Activated CD8-positive, alpha-beta memory T cell treated with anti-CD3 and anti-CD28 coated beads, Interleukin-2, amount 50 U/mL, for 1 hour (primary cell): ENCODE measurements around the gene MEGF11.
A peak's percentile ranks its signal among the peaks of the same experiment; 100 is the strongest.

Experiments used
- DNase-seq: peaks from one replicate; pipeline ENCODE4 v3.0.0-alpha.2; 2020; ENCODE audit errors: extremely low read depth

MEGF11 gene

DNA sequence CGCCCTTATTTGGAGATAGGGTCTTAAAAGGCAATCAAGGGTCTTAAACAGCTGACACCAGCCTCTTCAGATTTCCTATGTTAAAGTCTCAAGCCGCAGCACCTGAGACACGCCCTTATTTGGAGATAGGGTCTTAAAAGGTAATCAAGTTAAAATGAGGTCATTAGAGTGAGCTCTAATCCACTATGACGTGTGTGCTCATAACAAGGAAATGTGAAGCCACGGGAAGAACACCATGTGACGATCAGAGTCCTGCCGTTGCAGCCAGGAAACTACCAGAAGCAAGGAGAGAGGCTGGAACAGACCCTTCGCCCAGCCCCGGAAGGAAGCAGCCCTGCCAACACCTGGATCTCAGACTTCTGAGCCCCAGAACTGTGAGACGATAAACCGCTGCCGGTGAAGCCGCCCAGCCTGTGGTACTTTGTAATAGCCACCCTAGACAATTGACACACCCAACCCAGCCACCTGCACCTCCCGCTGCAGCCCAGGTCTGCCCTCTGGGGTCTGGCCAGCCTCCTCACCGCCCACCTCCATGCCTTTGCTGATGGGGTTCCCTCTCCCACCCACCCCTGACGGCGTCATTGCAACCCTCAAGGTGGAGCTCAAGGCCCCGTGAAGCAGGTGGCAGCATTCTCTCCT lies 137.9 kb downstream of the MEGF11 start:
- DNase-seq = peak; percentile 22

DNA sequence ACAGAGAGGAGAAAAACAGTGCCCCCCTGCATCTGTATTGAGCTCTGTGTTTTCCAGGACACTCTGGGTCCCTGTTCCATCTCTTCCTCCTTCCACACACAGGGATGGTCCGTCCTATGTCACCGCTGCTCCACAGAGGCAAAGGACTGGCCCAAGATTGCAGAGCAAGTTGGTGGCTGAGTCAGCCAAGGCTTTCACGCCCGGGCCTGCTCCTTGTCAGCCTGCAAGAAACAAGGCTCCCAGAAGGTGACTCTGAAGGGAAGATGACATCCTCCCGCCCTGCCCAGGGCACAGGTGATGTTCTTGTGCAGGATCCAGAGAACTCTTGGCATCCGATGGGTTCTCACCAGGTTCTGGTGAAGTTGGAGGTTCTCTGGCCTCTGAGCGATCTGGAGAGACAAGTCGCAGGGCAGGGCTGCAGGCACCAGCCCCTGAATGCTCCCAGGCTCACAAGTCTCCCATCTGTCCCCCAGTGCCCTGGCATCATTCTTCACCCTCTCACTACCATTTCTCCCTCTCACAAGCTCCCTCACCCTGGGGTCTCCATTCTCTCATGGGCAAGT lies 138.6 kb downstream of the MEGF11 start:
- DNase-seq = no peak

DNA sequence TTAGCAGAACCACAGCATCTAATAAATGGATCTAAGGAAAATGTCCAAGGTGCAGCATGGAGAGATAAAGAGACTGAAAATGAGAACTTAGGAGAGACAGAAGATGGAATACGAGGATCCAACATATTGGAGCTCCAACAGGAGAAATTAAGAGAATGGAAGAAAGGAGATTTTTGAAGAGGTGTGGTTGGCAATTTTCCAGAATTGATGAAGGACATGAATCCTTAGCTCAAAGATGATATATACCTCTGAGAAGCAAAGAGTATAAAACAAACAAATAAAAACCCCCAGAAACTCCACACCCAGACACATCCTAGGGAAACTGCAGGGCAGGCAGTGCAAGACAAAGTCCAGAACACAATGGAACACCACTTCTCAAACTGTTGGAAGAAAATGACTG lies 141.2 kb downstream of the MEGF11 start:
- no peak for DNase-seq

- DNase-seq = no peak
Observed at GRCh38 chr15:66111363-66111762, 142.2 kb downstream of the MEGF11 start.

DNA sequence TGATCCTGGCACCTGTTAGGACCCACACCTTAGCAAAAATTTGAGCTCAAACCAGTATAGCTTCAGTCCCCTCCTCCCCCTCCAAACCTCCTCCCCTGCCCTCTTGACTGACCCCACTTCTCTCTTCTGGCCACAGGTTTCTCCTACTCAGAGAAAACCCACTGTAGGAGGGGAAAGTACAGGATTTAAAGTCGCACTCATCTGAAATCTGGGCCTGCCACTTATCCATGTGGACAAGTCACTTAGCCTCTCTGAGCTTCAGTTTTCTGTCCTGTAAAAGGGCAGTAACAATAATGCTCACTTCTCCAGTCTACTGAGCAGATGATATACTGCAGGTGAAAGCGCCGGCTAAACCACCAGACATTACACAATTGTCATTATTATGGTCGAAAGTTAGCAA lies 142.7 kb downstream of the MEGF11 start:
- no peak for DNase-seq

DNA sequence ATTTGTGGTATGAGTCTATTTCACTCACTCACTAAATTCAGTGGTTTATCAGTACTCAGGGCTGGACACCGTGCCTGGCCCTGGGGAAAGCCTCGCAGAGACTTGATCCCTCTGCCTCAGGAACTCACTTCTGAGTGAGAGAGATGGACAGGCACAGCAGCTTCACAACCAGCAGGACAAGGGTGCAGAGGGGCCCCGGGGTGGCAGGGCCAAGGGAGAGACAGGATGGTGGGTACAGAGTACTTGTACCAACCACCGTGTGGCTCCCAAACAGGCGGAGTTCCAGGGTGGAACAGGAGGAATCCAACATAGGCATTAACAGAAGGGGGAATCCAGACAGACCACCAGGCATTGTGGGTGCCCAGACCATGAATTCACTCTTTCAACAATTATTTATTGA lies 143.7 kb downstream of the MEGF11 start:
- DNase-seq = no peak

GRCh38 chr15:66108483-66109265 lies 144.9 kb downstream of the MEGF11 start:
- no peak for DNase-seq

DNA sequence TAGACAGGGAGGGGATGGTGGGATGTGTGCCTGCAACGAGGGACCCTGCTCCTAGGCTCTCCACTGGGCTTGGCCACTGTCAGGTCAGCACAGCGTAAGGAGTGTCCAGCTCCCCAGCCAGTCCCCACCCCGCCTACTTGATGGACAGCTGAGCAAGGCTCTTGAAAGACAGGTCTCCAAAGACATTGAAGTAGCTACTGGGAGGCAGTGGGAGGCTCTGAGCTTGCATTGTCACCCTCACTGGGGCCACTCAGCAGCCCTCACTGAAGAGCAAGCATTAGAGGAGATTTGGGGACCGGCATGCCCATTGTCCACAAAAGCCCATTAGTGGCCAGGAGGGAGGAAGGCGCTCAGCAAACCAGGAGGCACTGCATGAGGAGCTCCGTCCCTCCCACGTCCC lies 146.5 kb downstream of the MEGF11 start:
- no peak for DNase-seq

DNA sequence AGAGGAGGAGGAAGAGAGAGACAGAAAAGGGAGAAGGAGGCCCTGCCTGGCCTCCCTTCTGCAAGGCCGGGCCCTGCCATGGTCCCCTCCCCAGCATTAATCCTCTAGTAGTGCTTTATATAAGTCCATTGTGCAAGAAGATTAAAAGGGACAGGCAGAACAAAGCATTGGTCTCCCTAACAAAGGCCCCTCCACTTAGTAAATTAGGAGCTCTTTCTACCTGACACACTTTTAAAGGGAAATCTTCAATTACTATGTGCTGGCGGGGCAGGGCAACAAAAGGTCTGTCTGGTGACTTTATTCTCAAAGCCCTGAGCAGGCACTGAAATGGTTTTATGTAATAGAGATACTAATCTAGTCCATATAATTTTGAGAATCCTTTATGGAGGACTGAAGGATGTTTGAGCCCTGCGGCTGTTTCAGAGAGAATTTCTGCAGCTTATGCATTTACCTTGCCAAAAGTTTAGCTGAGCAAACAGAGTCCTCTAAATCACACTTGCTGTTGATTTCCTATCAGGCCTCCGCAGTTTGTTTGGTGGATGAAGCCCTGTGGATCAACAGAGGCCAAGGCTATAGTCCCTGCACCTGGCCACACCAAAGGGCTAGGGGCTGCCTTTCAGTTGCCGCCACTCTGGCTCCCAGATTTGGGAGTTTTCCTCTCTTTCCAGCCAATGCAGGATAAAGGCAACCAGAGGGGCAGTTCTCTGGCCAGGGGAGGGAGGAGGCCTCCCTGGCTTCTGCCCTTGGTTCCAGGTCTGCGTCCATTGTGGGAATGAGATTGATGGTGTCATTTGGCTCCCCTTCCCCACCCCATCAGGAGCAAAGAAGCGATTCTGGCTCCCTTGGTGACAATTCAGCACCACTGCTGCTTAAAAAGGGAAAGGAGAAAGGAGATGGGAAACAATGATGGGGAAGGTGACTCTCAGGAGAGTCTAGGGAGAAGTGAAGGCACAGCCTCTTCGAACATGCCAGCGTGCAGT lies 148.0 kb downstream of the MEGF11 start:
- DNase-seq = no peak

GRCh38 chr15:66103293-66103590 lies 150.3 kb downstream of the MEGF11 start:
- no peak for DNase-seq

DNA sequence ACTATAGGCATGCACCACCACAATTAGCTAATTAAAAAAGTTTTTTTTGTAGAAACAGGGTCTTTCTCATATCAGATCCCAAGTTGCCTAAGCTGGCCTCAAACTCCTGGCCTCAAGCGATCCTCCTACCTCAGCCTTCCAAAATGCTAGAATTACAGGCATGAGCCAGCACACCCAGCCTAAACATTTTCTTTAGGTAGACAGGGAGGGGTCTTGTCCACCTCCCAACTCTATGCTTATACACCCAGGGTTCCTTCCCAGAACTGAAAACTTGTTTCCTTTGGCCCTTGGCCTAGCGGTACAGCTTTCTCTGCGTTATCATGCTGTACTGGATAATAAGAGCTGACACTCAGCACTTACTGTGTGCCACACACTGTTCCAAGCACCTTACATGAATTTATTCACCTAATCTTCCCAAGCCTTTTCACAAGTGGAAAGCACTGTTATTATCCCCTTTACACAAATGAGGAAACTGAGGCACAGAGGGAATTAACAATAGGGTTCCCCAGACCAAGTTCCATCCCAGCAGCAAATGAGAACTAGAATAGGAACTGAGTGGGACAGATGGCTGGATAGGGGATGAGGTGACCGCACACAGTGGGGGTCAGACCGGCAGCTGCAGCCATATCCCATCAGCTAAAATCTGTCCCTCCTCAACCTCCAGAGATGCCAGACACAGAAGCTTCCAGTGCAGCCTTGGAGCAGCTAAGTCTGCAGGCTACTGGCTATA lies 150.8 kb downstream of the MEGF11 start:
- DNase-seq = no peak

GRCh38 chr15:66101715-66102395 lies 151.7 kb downstream of the MEGF11 start:
- DNase-seq = no peak

- no peak for DNase-seq
Observed at GRCh38 chr15:66100761-66101160, 152.8 kb downstream of the MEGF11 start.

DNA sequence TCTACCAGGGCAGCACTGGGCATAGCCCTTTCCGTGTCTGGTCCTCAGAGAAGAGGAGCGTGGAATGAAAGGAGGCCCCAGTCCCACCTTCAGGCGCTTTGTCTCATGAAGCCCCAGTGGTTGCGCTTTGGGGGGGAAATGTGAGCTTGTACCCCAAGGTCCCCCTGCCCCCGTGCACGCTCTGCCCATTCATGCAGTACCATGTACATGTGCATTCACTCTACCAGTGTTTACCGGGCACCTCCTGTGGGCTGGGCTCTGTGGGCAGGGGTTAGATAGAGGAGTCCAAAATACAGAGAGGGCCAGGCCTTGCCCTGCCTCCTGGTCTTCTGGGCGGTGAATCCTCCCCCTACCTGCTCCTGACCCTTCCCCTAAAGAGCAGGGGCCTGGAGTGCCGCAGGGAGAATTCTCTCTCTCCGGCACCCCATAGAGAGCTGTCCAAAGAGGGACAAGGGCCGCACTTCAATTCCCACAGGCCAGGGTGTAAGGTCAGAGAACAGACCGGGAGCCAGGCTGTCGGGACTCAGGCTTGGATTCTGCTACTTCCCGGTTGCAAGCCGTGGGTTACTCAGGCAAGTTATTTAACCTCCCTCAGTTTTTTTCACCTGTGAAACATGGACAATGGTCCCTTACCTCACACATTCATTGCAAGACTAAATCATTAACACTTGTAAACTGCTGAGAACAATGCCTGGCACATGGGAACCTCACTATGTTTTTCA lies 153.4 kb downstream of the MEGF11 start:
- DNase-seq = no peak

GRCh38 chr15:66098022-66098363 lies 155.6 kb downstream of the MEGF11 start:
- DNase-seq = no peak

GRCh38 chr15:66097151-66098021 lies 156.2 kb downstream of the MEGF11 start:
- DNase-seq = no peak

DNA sequence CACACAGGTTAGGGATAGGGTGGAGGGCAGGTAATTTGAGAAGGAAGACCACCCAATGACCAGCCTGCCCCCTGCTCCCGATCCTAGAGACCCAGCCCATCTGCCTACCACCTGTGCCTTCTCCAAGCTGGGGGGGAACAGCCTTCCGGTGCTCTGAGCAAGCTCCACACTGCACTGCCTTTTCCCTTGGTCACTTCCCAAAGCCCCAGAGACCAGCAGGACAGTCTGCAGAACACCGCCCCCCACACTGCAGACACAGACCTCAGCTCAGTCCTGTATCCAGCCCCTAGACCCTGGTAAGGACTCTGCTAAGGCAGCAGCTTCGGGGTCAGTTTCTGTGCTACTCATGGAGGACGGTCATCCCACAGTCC lies 156.9 kb downstream of the MEGF11 start:
- no peak for DNase-seq

- DNase-seq = no peak
Observed at GRCh38 chr15:66095871-66096687, 157.5 kb downstream of the MEGF11 start.

DNA sequence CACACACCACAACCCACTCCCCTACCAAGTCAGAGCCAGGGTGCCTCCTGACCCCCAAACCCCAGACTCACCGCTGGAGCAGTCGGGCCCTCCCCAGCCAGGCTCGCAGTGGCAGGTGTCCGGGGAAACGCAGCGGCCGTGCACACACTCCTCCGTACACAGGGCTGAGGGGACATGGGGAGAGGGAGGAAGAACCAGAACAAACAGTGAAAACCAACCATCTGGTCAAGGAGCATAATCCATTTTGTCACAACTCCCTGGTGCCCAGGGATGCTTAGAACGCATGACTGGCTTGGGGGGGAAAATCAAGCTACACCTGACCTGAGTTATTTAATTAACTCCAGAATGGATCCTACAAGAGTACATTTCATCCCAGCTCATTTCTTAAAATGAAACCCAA lies 159.2 kb downstream of the MEGF11 start:
- DNase-seq = no peak
